Measurements from ENCODE around the gene GNG12.

The GNG12 gene

GRCh38 chr1:67724928-67725560 is 108.2 kb downstream of the GNG12 start:
- no peak for DNase-seq

GRCh38 chr1:67723620-67724019 is 109.6 kb downstream of the GNG12 start:
- DNase-seq, result no peak

- no peak for DNase-seq
Measured at GRCh38 chr1:67723126-67723525, 110.1 kb downstream of the GNG12 start.

- no peak for DNase-seq
Measured at GRCh38 chr1:67722292-67722944, 110.8 kb downstream of the GNG12 start.

- DNase-seq, result no peak
Measured at GRCh38 chr1:67721650-67722291, 111.5 kb downstream of the GNG12 start.

- no peak for DNase-seq
Measured at GRCh38 chr1:67721112-67721511, 112.2 kb downstream of the GNG12 start.

GRCh38 chr1:67719329-67720196 is 113.7 kb downstream of the GNG12 start:
- DNase-seq, result peak in 1 of 2 experiments; percentile 23

- no peak for DNase-seq
Measured at GRCh38 chr1:67717876-67718275, 115.4 kb downstream of the GNG12 start.

GRCh38 chr1:67716800-67717199 is 116.5 kb downstream of the GNG12 start:
- peak in 1 of 2 experiments; percentile 52 for DNase-seq

GRCh38 chr1:67715819-67716218 is 117.4 kb downstream of the GNG12 start:
- DNase-seq, result no peak

- DNase-seq, result peak; percentile 65 to 77
Measured at GRCh38 chr1:67713057-67713846, 120.0 kb downstream of the GNG12 start.

- no peak for DNase-seq
Measured at GRCh38 chr1:67711855-67712212, 121.4 kb downstream of the GNG12 start.

- peak in 1 of 2 experiments; percentile 30 for DNase-seq
Measured at GRCh38 chr1:67711158-67711854, 122.0 kb downstream of the GNG12 start.

GRCh38 chr1:67710417-67710816 is 122.8 kb downstream of the GNG12 start:
- no peak for DNase-seq

GRCh38 chr1:67708606-67709005 is 124.7 kb downstream of the GNG12 start:
- DNase-seq, result no peak

- DNase-seq, result no peak
Measured at GRCh38 chr1:67705735-67706453, 127.4 kb downstream of the GNG12 start.

GRCh38 chr1:67704351-67704750 is 128.9 kb downstream of the GNG12 start:
- no peak for DNase-seq

GRCh38 chr1:67701876-67702275 is 131.4 kb downstream of the GNG12 start:
- DNase-seq, result no peak

- no peak for DNase-seq
Measured at GRCh38 chr1:67700692-67701410, 132.4 kb downstream of the GNG12 start.

GRCh38 chr1:67700220-67700619 is 133.0 kb downstream of the GNG12 start:
- DNase-seq, result no peak

Measured in NCI-H1930 (cell line).